C4-2B (cell line): ENCODE data around the gene AVL9.

Experiments
- CTCF ChIP-seq: fragments of 450-650 bp; conservative IDR thresholded peaks from 2 replicates; pipeline ENCODE4 v1.5.1; 2017; ENCODE audit warnings: mild to moderate bottlenecking
- ZFX ChIP-seq: fragments of 450-650 bp; IDR thresholded peaks from 2 replicates; pipeline ENCODE4 v1.6.1; 2017

- no peak for TF ChIP-seq CTCF
- no peak for TF ChIP-seq ZFX
Measured at GRCh38 chr7:32605032-32605431, 109.7 kb downstream of the AVL9 start.
